Thyroid gland (tissue), 4 donors: Measurements from ENCODE around the gene GSTA4.

Experiments used
- POLR2A ChIP-seq, 2 donors: fragments of 450-650 bp; IDR thresholded peaks; one replicate each; pipeline ENCODE4 v1.6.1; 2017; ENCODE audit warnings: antibody characterized with exemption in 2 of 2, mild to moderate bottlenecking in 2 of 2, moderate library complexity in 1 of 2
- TF ChIP-seq, protein P1 (sequence below), 6 experiments: fragments of 200-600 bp in 3 of 6; fragments of 450-650 bp in 3 of 6; sonication (generic) in 3 of 6; IDR thresholded peaks; one replicate each; pipeline ENCODE4 v1.5.1; 2016 to 2019; ENCODE audit warnings: antibody characterized with exemption in 6 of 6, mild to moderate bottlenecking in 2 of 6, inconsistent platforms in 1 of 6, moderate library complexity in 1 of 6

- TF ChIP-seq, protein P1, sequence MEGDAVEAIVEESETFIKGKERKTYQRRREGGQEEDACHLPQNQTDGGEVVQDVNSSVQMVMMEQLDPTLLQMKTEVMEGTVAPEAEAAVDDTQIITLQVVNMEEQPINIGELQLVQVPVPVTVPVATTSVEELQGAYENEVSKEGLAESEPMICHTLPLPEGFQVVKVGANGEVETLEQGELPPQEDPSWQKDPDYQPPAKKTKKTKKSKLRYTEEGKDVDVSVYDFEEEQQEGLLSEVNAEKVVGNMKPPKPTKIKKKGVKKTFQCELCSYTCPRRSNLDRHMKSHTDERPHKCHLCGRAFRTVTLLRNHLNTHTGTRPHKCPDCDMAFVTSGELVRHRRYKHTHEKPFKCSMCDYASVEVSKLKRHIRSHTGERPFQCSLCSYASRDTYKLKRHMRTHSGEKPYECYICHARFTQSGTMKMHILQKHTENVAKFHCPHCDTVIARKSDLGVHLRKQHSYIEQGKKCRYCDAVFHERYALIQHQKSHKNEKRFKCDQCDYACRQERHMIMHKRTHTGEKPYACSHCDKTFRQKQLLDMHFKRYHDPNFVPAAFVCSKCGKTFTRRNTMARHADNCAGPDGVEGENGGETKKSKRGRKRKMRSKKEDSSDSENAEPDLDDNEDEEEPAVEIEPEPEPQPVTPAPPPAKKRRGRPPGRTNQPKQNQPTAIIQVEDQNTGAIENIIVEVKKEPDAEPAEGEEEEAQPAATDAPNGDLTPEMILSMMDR (IDR thresholded peaks at IDR 0.05) = no peak
- no peak for TF ChIP-seq POLR2A (IDR thresholded peaks at IDR 0.05)
Observed at GRCh38 chr6:53009056-53009455, 14.0 kb upstream of the GSTA4 start.
